Calu3 (cell line): ENCODE measurements around the gene PTPRG. TPM values are rescaled to one million over a fixed set of nuclear protein-coding genes. Genes with fewer than 3 reads are reported as not detected.

Experiments
- BruUV-seq: library from RNA; stranded (reverse); fragments of 400-500 nt; replicated peaks from 2 replicates; lab custom pipeline; 2021; lab: Mats Ljungman, UMichigan
- CTCF ChIA-PET: fragments of 300-600 bp; sonication (Branson Sonifier 250); formaldehyde crosslinking; loops from one replicate; lab custom pipeline; 2022; ENCODE audit warnings: antibody characterized with exemption; lab: Charles Lee
- DNase-seq: peaks from one replicate; pipeline ENCODE4 v3.0.0; 2022
- H3K27ac Mint-ChIP-seq: one replicate; pipeline ENCODE4 v1.8.0; 2022; ENCODE audit warnings: mixed read lengths; ENCODE audit not compliant: unreplicated experiment
- H3K27me3 Mint-ChIP-seq: one replicate; pipeline ENCODE4 v1.8.0; 2022; ENCODE audit warnings: mixed read lengths; ENCODE audit not compliant: unreplicated experiment
- H3K36me3 Mint-ChIP-seq: one replicate; pipeline ENCODE4 v1.8.0; 2022; ENCODE audit warnings: mild to moderate bottlenecking, moderate library complexity, mixed read lengths; ENCODE audit not compliant: insufficient read depth, unreplicated experiment
- H3K4me1 Mint-ChIP-seq: one replicate; pipeline ENCODE4 v1.8.0; 2022; ENCODE audit warnings: mild to moderate bottlenecking, low read depth, mixed read lengths; ENCODE audit not compliant: unreplicated experiment
- H3K4me3 Mint-ChIP-seq: one replicate; pipeline ENCODE4 v1.8.0; 2022; ENCODE audit warnings: mild to moderate bottlenecking, low read depth, moderate library complexity, mixed read lengths; ENCODE audit not compliant: unreplicated experiment
- H3K9me3 Mint-ChIP-seq: one replicate; pipeline ENCODE4 v1.8.0; 2022; ENCODE audit warnings: low read depth, mixed read lengths; ENCODE audit not compliant: unreplicated experiment
- intact Hi-C: fragments of 100-400 bp; cut with micrococcal nuclease; formaldehyde crosslinking; loops from one replicate; pipeline ENCODE4 v1.10.0; 2022; ENCODE audit not compliant: unreplicated experiment
- total RNA-seq: library from RNA; stranded (reverse); gene quantifications from 2 replicates; pipeline ENCODE4 v1.2.3, GENCODE V29; 2022
- TF ChIP-seq, protein P1 (sequence below): fragments of 200-600 bp; IDR thresholded peaks from one replicate; pipeline ENCODE4 v1.8.0; 2022; ENCODE audit warnings: antibody characterized with exemption; ENCODE audit not compliant: unreplicated experiment

Gene PTPRG
- total RNA-seq, 1 experiment from 2014 or later: 0.35 TPM

DNA sequence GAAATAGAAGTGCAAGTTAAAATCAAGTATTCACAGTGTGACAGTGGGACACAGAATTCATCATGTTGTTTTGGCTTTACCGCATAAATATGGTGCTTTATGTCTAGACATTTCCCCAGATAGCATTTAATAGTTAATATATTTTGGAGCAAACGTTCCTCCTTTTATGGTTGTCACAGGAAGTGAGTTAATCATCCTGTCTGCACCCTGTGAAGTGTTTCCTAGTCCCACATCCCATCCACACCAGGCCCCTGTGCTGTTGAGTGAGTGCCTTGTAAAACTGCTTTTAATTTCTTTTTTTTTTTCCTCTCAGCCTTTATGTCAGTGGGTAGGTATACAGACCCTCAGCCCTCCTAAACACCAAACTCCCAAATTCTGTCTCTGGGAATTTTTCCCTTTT, 418.3 kb downstream of the PTPRG start:
- H3K4me3 Mint-ChIP-seq: no peak overlapping the region
- no TSS peak for BruUV-seq
- H3K4me1 Mint-ChIP-seq: no peaks in the 10 kb centered on the region
- no peak overlapping the region for H3K27ac Mint-ChIP-seq
- CTCF ChIA-PET: no interaction called here
- intact Hi-C loops: no loop called here
- TF ChIP-seq, protein P1, sequence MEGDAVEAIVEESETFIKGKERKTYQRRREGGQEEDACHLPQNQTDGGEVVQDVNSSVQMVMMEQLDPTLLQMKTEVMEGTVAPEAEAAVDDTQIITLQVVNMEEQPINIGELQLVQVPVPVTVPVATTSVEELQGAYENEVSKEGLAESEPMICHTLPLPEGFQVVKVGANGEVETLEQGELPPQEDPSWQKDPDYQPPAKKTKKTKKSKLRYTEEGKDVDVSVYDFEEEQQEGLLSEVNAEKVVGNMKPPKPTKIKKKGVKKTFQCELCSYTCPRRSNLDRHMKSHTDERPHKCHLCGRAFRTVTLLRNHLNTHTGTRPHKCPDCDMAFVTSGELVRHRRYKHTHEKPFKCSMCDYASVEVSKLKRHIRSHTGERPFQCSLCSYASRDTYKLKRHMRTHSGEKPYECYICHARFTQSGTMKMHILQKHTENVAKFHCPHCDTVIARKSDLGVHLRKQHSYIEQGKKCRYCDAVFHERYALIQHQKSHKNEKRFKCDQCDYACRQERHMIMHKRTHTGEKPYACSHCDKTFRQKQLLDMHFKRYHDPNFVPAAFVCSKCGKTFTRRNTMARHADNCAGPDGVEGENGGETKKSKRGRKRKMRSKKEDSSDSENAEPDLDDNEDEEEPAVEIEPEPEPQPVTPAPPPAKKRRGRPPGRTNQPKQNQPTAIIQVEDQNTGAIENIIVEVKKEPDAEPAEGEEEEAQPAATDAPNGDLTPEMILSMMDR: no peak
- no peaks in the 10 kb centered on the region for H3K36me3 Mint-ChIP-seq
- no peaks in the 10 kb centered on the region for H3K27me3 Mint-ChIP-seq
- DNase-seq: no peak
- H3K9me3 Mint-ChIP-seq: peaks cover 10% of the 10 kb centered on the region

DNA sequence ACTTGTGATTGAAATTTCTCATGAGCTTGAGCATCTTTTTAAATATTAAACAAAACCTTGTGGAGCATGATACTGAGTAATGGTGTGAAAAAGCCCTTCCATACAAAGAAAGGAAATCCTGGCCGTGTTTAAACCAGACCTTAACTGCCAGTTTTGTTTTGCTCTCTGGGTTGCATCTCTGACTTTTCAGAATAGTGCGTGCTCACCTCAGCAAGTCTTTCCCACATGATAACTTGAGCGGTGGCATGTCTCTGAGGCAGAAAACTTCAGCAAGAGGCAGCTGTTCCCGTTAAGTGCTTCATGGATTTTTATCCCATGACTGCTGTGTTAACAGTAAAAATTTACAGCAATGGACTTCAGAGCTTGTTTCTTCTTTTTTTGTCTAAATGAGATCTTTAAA, 418.7 kb downstream of the PTPRG start:
- TF ChIP-seq, protein P1: no peak
- H3K27me3 Mint-ChIP-seq: no peaks in the 10 kb centered on the region
- H3K4me3 Mint-ChIP-seq: no peak overlapping the region
- H3K9me3 Mint-ChIP-seq: peaks cover 12% of the 10 kb centered on the region
- CTCF ChIA-PET: no interaction called here
- intact Hi-C loops: no loop called here
- no peak overlapping the region for H3K27ac Mint-ChIP-seq
- no peaks in the 10 kb centered on the region for H3K4me1 Mint-ChIP-seq
- BruUV-seq: no TSS peak
- no peak for DNase-seq
- H3K36me3 Mint-ChIP-seq: no peaks in the 10 kb centered on the region

- Mint-ChIP-seq H3K9me3 (peaks cover 7% of the 10 kb centered on the region), H3K36me3 (no peaks in the 10 kb centered on the region), H3K27ac (no peak overlapping the region), H3K4me3 (no peak overlapping the region), H3K27me3 (no peaks in the 10 kb centered on the region), H3K4me1 (no peaks in the 10 kb centered on the region)
- CTCF ChIA-PET: no interaction called here
- no peak for DNase-seq
- intact Hi-C loops: no loop called here
- TF ChIP-seq, protein P1: no peak
- no TSS peak for BruUV-seq
Measured at GRCh38 chr3:61981060-61981459, 419.7 kb downstream of the PTPRG start.

- no peak for DNase-seq
- no TSS peak for BruUV-seq
- TF ChIP-seq, protein P1: no peak
- intact Hi-C loops: no loop called here
- Mint-ChIP-seq H3K9me3 (peaks cover 5% of the 10 kb centered on the region), H3K4me3 (no peak overlapping the region), H3K27ac (no peak overlapping the region), H3K27me3 (no peaks in the 10 kb centered on the region), H3K36me3 (no peaks in the 10 kb centered on the region), H3K4me1 (no peaks in the 10 kb centered on the region)
- CTCF ChIA-PET: no interaction called here
Measured at GRCh38 chr3:61983479-61983878, 422.1 kb downstream of the PTPRG start.
